Adipose tissue (tissue), 3 donors: ENCODE results near the gene NCSTN. TPM values are rescaled to one million over a fixed set of nuclear protein-coding genes. Genes with fewer than 3 reads are reported as not detected.

ENCODE experiments used
- H3K27ac ChIP-seq: one replicate; pipeline ENCODE4 v1.5.1; 2013; ENCODE audit warnings: low read depth, low read length
- WGBS, 3 donors: extraction: QIAGEN DNeasy Blood & Tissue Kit; methylation state at CpG; one replicate each; pipeline ENCODE4 v1.1.7; 2013; 5-methylcytosine and 5-hydroxymethylcytosine counted together
- polyA plus RNA-seq, 3 donors: library from polyadenylated mRNA; stranded (reverse); fragments of 200-250 nt; gene quantifications; one replicate each; pipeline ENCODE4 v1.2.3, GENCODE V29; 2013
- donor health status: healthy with polysubstance abuse.
- donor health status: Bipolar disorder and iron deficiency.
- donor health status: healthy.

NCSTN gene
- polyA plus RNA-seq, 3 donors, result 31.7 to 63.2 (median 45.5) TPM

DNA sequence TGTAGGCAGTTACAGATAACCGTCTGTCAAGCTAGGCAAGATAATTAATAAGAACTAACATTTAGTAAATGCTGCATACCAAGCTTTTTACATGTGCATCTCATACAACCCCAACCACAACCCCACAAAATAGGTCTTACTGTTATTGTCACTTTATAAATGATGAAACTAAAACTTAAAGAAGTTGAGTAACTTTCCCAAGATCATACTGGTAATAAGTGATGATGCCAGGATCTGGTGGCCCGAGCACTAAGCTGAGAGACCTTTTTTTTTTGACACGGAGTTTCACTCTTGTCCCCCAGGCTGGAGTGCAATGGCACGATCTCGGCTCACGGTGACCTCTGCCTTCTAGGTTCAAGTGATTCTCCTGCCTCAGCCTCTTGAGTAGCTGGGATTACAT, 1.8 kb downstream of the NCSTN start:
- 94 to 95% (median 94%) methylated on average over 6 of the region's 6 CpGs for WGBS, 3 donors
- H3K27ac ChIP-seq, result no peak overlapping the region

DNA sequence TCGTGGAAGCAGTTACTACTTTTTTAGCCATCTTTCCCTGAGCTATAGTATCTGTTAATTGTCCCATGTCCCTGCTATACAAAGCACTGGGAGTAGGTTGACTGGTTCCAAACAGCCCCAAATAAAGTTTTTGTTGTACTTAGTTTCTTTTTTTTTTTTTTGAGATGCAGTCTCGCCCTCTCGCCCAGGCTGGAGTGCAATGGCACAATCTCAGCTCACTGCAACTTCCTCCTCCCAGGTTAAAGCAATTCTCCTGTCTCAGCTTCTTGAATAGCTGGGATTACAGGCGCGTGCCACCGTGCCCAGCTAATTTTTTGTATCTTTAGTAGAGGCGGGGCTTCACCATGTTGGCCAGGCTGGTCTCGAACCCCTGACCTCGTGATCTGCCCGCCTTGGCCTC, 3.3 kb downstream of the NCSTN start:
- no peak overlapping the region for H3K27ac ChIP-seq
- 71 to 83% (median 83%) methylated on average over 10 of the region's 10 CpGs for WGBS, 3 donors

DNA sequence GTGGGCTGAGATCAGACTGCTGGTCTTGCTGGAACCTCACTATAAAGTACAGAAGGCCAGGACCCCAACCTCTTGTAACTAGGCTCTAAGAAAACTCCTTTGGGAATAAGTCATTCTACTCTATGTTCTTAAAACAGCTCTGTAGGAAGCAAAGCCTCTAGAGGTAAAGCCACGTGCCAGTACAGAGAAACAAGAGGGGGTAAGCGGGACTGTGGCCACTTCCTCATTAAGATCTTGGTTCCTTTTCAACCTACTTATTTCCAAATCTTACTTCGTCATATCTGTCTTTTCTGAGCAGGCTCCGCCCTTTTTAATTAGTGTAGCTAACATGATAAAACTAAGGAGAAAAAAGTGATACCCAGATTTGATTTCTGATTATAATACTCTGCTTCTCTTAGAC, 3.8 kb downstream of the NCSTN start:
- 45 to 75% (median 55%) methylated on average over 4 of the region's 4 CpGs for WGBS, 3 donors
- no peak overlapping the region for H3K27ac ChIP-seq

GRCh38 chr1:160351629-160352028, 8.4 kb downstream of the NCSTN start:
- WGBS, 3 donors, result 73 to 83% (median 81%) methylated on average over 4 of the region's 4 CpGs
- H3K27ac ChIP-seq, result no peak overlapping the region

DNA sequence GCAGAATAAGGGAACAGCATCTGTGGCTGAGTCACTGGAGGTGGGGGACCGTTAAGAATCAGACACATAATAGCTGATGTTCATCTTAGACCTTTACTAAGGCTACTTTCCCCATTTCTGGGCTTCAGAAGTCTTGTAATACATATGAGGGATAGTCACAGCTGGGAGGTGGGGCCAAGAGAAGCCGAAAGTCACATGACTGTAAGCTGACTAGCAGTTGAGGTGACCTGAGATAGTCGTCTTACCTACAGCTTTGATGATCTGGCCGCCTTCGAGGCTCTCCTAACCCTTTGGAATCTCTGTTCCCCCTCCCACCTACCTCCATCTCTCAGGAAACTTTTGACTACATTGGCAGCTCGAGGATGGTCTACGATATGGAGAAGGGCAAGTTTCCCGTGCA, 9.4 kb downstream of the NCSTN start:
- no peak overlapping the region for H3K27ac ChIP-seq
- 86 to 94% (median 93%) methylated on average over 8 of the region's 8 CpGs for WGBS, 3 donors

DNA sequence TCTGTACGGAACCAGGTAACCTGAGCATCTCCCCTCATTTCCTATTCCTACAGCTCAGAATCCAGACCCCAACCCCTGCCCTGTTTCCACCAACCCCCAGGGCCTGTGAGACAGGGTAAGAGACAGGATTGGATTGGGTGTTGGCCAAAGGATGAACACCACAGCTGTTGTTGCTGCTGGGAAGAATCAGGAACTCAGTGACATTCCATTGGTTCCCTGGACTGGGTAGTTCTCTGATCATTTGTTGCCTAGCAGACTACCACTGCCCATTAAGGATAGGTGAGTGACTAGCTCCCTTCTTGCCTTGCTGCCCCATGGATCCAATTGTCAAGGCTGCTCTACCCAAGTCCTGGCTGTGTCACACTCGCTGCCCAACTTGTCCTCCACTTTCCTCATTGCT, 10.0 kb downstream of the NCSTN start:
- no peak overlapping the region for H3K27ac ChIP-seq
- 93 to 100% (median 95%) methylated on average over 2 of the region's 2 CpGs for WGBS, 3 donors

GRCh38 chr1:160354388-160354985, 11.3 kb downstream of the NCSTN start:
- 64 to 86% (median 83%) methylated on average over 5 of the region's 5 CpGs for WGBS, 3 donors
- H3K27ac ChIP-seq, result no peak overlapping the region

- H3K27ac ChIP-seq, result no peak overlapping the region
Measured at GRCh38 chr1:160357286-160358002, 14.3 kb downstream of the NCSTN start.

GRCh38 chr1:160358073-160358472, 14.9 kb downstream of the NCSTN start:
- WGBS, 3 donors, result 67 to 81% (median 78%) methylated on average over 4 of the region's 4 CpGs
- no peak overlapping the region for H3K27ac ChIP-seq

More at GRCh38 chr1:160357286-160358002, 14.3 kb downstream of the NCSTN start:
- WGBS, 3 donors, result 76 to 81% (median 77%) methylated on average over 7 of the region's 7 CpGs

DNA sequence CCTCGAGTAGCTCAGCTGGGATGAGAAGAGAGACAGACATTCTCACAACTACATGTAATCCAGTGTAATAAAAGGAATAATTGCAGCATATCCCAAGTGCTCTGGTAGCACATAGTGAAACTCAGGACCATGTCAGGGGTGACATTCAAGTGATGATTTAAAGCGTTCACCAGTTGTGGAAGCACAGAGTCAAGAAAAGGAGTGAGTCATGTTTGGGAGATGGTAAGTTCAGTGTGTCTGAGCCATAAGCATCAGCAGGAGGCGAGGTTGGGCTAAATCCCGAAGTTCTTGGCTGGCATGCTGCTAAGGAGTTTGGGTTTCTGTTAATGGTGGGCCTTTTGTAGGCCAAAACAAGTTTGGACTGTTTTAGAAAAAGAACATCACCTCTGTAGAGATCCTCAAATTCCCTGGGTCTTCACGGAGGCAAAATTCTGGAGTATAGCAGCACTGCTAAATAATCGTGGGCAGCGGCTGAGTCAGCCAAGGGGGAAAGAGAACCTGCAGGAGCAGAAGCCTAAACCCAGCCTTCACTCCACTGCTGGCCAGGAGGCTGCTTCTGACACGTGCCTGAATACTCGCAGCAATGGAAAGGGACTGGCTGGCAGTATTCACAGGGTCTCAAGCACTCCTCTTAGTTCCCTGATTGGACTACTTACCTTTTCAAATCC, 16.5 kb downstream of the NCSTN start:
- WGBS, 3 donors, result 81 to 88% (median 86%) methylated on average over 9 of the region's 9 CpGs
- no peak overlapping the region for H3K27ac ChIP-seq

GRCh38 chr1:160360227-160360695, 17.1 kb downstream of the NCSTN start:
- H3K27ac ChIP-seq, result no peak overlapping the region
- WGBS, 3 donors, result 88 to 89% (median 89%) methylated on average over 8 of the region's 8 CpGs

- 58 to 72% (median 63%) methylated on average over 2 of the region's 2 CpGs for WGBS, 3 donors
- H3K27ac ChIP-seq, result no peak overlapping the region
Measured at GRCh38 chr1:160361199-160361598, 18.0 kb downstream of the NCSTN start.

GRCh38 chr1:160361814-160362167, 18.6 kb downstream of the NCSTN start:
- H3K27ac ChIP-seq, result no peak overlapping the region
- 74 to 92% (median 80%) methylated on average over 4 of the region's 4 CpGs for WGBS, 3 donors

- WGBS, 3 donors, result 69 to 74% (median 74%) methylated on average over 9 of the region's 9 CpGs
- H3K27ac ChIP-seq, result no peak overlapping the region
Measured at GRCh38 chr1:160362168-160362957, 19.2 kb downstream of the NCSTN start.

GRCh38 chr1:160363010-160363409, 19.8 kb downstream of the NCSTN start:
- whole genome bisulfite sequencing, 3 donors, result 44 to 63% (median 56%) methylated on average over 5 of the region's 5 CpGs
- H3K27ac ChIP-seq, result no peak overlapping the region

DNA sequence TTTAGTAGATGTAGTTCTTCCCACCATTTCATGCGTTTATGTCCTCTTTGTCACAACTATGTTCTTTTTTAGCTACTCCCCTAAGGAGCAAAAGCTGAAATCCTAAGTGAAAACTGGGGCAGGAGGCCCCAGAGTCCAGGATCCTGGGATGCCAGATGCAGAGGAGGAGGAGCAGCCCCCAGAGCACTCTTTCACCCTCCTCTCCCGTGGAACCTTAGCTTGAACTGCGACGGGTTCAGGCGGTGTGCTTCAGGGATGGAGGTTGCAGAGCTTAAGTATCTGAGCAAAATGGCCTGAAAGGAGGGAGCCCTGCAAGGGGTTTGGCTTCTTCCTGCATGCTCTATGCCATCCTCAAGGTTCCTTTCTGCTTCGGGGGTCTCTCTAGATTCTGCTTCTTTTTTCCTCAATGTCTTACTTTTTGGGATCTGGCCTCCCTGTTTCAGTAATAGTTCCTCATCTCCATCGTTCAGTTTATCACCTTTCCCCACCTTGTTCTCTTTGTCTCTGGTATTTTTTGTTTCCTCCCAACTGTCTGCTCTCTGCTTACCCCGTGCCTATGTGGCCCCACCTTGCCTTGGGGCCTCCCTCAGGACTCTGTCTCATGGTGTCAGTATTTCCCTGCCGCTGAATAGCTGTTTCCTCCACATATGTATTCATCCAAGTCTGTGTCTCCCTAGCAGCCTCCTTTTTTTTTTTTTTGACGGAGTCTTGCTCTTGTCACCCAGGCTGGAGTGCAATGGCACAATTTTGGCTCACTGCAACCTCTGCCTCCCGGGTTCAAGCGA, 21.0 kb downstream of the NCSTN start:
- 71 to 76% (median 75%) methylated on average over 12 of the region's 12 CpGs for WGBS, 3 donors
- H3K27ac ChIP-seq, result no peak overlapping the region

- H3K27ac ChIP-seq, result no peak overlapping the region
- 89 to 100% (median 100%) methylated on average over 1 of the region's 1 CpG for WGBS, 3 donors
Measured at GRCh38 chr1:160365325-160365724, 22.1 kb downstream of the NCSTN start.
